Liver (tissue), 3 donors: Measurements from ENCODE around the gene SPRY2.

Experiments
- ATF3 ChIP-seq: IDR thresholded peaks from 2 replicates; pipeline ENCODE4 v1.6.1; 2016; ENCODE audit warnings: antibody characterized with exemption
- CTCF ChIP-seq: fragments of 150-350 bp; IDR thresholded peaks from 2 replicates; pipeline ENCODE4 v1.5.1; 2017; ENCODE audit warnings: improper control_type of control experiment, low read depth, low read length; ENCODE audit not compliant: missing input control
- EGR1 ChIP-seq, 2 donors: IDR thresholded peaks; 2 replicates each; pipeline ENCODE4 v1.6.1; 2016 to 2018; ENCODE audit warnings: antibody characterized with exemption in 2 of 2, low read depth in 2 of 2
- FOXA1 ChIP-seq: IDR thresholded peaks from 2 replicates; pipeline ENCODE4 v1.6.1; 2016; ENCODE audit warnings: antibody characterized with exemption
- GABPA ChIP-seq, 2 donors: IDR thresholded peaks in 1 of 2; conservative IDR thresholded peaks in 1 of 2; 2 replicates each; pipeline ENCODE4 v1.6.1; 2016; ENCODE audit warnings: antibody characterized with exemption in 2 of 2, mild to moderate bottlenecking in 1 of 2, moderate library complexity in 1 of 2
- JUND ChIP-seq, 2 donors: IDR thresholded peaks; 2 replicates each; pipeline ENCODE4 v1.6.1; 2016; ENCODE audit warnings: antibody characterized with exemption in 2 of 2
- MAX ChIP-seq: IDR thresholded peaks from 2 replicates; pipeline ENCODE4 v1.6.1; 2016; ENCODE audit warnings: antibody characterized with exemption
- RAD21 ChIP-seq, 2 donors: IDR thresholded peaks; 2 replicates each; pipeline ENCODE4 v1.6.1; 2016; ENCODE audit warnings: antibody characterized with exemption in 2 of 2, mild to moderate bottlenecking in 2 of 2
- REST ChIP-seq: IDR thresholded peaks from 2 replicates; pipeline ENCODE4 v1.6.1; 2016; ENCODE audit warnings: antibody characterized with exemption, mild to moderate bottlenecking
- RXRA ChIP-seq, 2 donors: IDR thresholded peaks; 2 replicates each; pipeline ENCODE4 v1.6.1; 2017 to 2018; ENCODE audit warnings: antibody characterized with exemption in 2 of 2, mild to moderate bottlenecking in 1 of 2
- SP1 ChIP-seq: IDR thresholded peaks from 2 replicates; pipeline ENCODE4 v1.6.1; 2018; ENCODE audit warnings: antibody characterized with exemption, mild to moderate bottlenecking
- TAF1 ChIP-seq: conservative IDR thresholded peaks from 2 replicates; pipeline ENCODE4 v1.6.1; 2016; ENCODE audit warnings: antibody characterized with exemption, mild to moderate bottlenecking
- YY1 ChIP-seq: IDR thresholded peaks from 2 replicates; pipeline ENCODE4 v1.6.1; 2016; ENCODE audit warnings: antibody characterized with exemption, mild to moderate bottlenecking
- ZBTB33 ChIP-seq: IDR thresholded peaks from 2 replicates; pipeline ENCODE4 v1.6.1; 2016; ENCODE audit warnings: antibody characterized with exemption
- donor health status: healthy.
- donor health status: healthy.

GRCh38 chr13:80299046-80299445 lies 41.9 kb downstream of the SPRY2 start:
- TF ChIP-seq CTCF (no peak), TAF1 (no peak), EGR1 (IDR thresholded peaks at IDR 0.05; ENCODE audit: low read depth in 2 of 2) (no peak), YY1 (no peak), MAX (no peak), ATF3 (no peak), REST (no peak), ZBTB33 (no peak), RXRA (IDR thresholded peaks at IDR 0.05) (no peak), RAD21 (IDR thresholded peaks at IDR 0.05) (no peak), FOXA1 (no peak), JUND (IDR thresholded peaks at IDR 0.05) (no peak), SP1 (no peak), GABPA (IDR thresholded peaks at IDR 0.05 in 1 of 2, conservative IDR thresholded peaks at IDR 0.05 in 1 of 2) (no peak)
